Progenitor cell of endocrine pancreas (in vitro differentiated cells): Measurements from ENCODE around the gene LLCFC1. TPM values are rescaled to one million over a fixed set of nuclear protein-coding genes. Genes with fewer than 3 reads are reported as not detected.

ENCODE experiments used
- DNase-seq: peaks from one replicate; pipeline ENCODE4 v3.0.0; 2021; ENCODE audit warnings: low spot score; ENCODE audit not compliant: unreplicated experiment
- H3K27ac Mint-ChIP-seq: 2 replicates; pipeline ENCODE4 v1.8.0; 2021; ENCODE audit warnings: mild to moderate bottlenecking, moderate library complexity, mixed read lengths
- H3K27me3 Mint-ChIP-seq: 2 replicates; pipeline ENCODE4 v1.8.0; 2021; ENCODE audit warnings: mixed read lengths
- H3K36me3 Mint-ChIP-seq: 2 replicates; pipeline ENCODE4 v1.8.0; 2022; ENCODE audit warnings: mixed read lengths; ENCODE audit not compliant: insufficient read depth
- H3K4me1 Mint-ChIP-seq: 2 replicates; pipeline ENCODE4 v1.8.0; 2021; ENCODE audit warnings: low read depth, mixed read lengths
- H3K4me3 Mint-ChIP-seq: 2 replicates; pipeline ENCODE4 v1.8.0; 2021; ENCODE audit warnings: low read depth, mild to moderate bottlenecking, moderate library complexity, mixed read lengths
- H3K9me3 Mint-ChIP-seq: 2 replicates; pipeline ENCODE4 v1.8.0; 2021; ENCODE audit warnings: low read depth, mixed read lengths
- CTCF ChIP-seq: fragments of 200-600 bp; sonication (generic); IDR thresholded peaks from one replicate; pipeline ENCODE4 v1.5.0; 2021; ENCODE audit warnings: antibody characterized with exemption, mild to moderate bottlenecking; ENCODE audit not compliant: unreplicated experiment
- total RNA-seq: library from RNA; stranded (reverse); gene quantifications from 2 replicates; pipeline ENCODE4 v1.2.1, GENCODE V29; 2021

The LLCFC1 gene
- total RNA-seq, 1 donor from 2014 or later: not detected

GRCh38 chr7:142961595-142961972 is 22.3 kb downstream of the LLCFC1 start:
- no peak overlapping the region for H3K27ac Mint-ChIP-seq
- H3K27me3 Mint-ChIP-seq: peaks cover 26% of the 10 kb centered on the region
- no peak for TF ChIP-seq CTCF
- peaks cover 6% of the 10 kb centered on the region for H3K9me3 Mint-ChIP-seq
- DNase-seq: no peak
- no peak overlapping the region for H3K4me3 Mint-ChIP-seq
- H3K36me3 Mint-ChIP-seq: no peaks in the 10 kb centered on the region
- H3K4me1 Mint-ChIP-seq: peaks cover 31% of the 10 kb centered on the region

GRCh38 chr7:142961973-142962926 is 23.0 kb downstream of the LLCFC1 start, which contains the start of gene KEL:
KEL (minus strand) TSS chr7:142962363; CDS start chr7:142962206, 157 bp downstream.
- Mint-ChIP-seq H3K9me3 (peaks cover 6% of the 10 kb centered on the region), H3K36me3 (no peaks in the 10 kb centered on the region), H3K27me3 (peaks cover 26% of the 10 kb centered on the region), H3K27ac (no peak within 1 kb of the TSS), H3K4me1 (peaks cover 26% of the 10 kb centered on the region), H3K4me3 (peak within 1 kb of the TSS; percentile 15)
- no peak for DNase-seq
- TF ChIP-seq CTCF: no peak

GRCh38 chr7:142962991-142963390 is 23.7 kb downstream of the LLCFC1 start:
- no peak overlapping the region for H3K27ac Mint-ChIP-seq
- H3K36me3 Mint-ChIP-seq: no peaks in the 10 kb centered on the region
- H3K4me1 Mint-ChIP-seq: peaks cover 23% of the 10 kb centered on the region
- no peak for TF ChIP-seq CTCF
- H3K9me3 Mint-ChIP-seq: peaks cover 6% of the 10 kb centered on the region
- DNase-seq: no peak
- H3K4me3 Mint-ChIP-seq: no peak overlapping the region
- peaks cover 26% of the 10 kb centered on the region for H3K27me3 Mint-ChIP-seq

- DNase-seq: no peak
- Mint-ChIP-seq H3K4me1 (peaks cover 19% of the 10 kb centered on the region), H3K36me3 (no peaks in the 10 kb centered on the region), H3K27ac (peak overlapping the region; percentile 25), H3K9me3 (peaks cover 6% of the 10 kb centered on the region), H3K27me3 (peaks cover 28% of the 10 kb centered on the region), H3K4me3 (no peak overlapping the region)
- TF ChIP-seq CTCF: no peak
Measured at GRCh38 chr7:142963993-142964392, 24.7 kb downstream of the LLCFC1 start.

- no peak for TF ChIP-seq CTCF
- peaks cover 22% of the 10 kb centered on the region for H3K27me3 Mint-ChIP-seq
- H3K9me3 Mint-ChIP-seq: peaks cover 6% of the 10 kb centered on the region
- no peak overlapping the region for H3K4me3 Mint-ChIP-seq
- H3K4me1 Mint-ChIP-seq: peaks cover 16% of the 10 kb centered on the region
- no peak for DNase-seq
- H3K27ac Mint-ChIP-seq: peak overlapping the region; percentile 25
- H3K36me3 Mint-ChIP-seq: no peaks in the 10 kb centered on the region
Measured at GRCh38 chr7:142964502-142965246, 25.4 kb downstream of the LLCFC1 start.
